Parathyroid adenoma (tissue), 2 donors: ENCODE results near the gene OR2T4.

Experiments
- H2AFZ ChIP-seq: fragments of 300-600 bp; sonication (generic); one replicate; pipeline ENCODE4 v1.7.0; 2017; ENCODE audit warnings: antibody characterized with exemption, mild to moderate bottlenecking
- H3K27ac ChIP-seq: fragments of 300-600 bp; sonication (generic); one replicate; pipeline ENCODE4 v1.7.0; 2017
- H3K27me3 ChIP-seq: fragments of 300-600 bp; sonication (generic); one replicate; pipeline ENCODE4 v1.7.0; 2017; ENCODE audit warnings: low read length; ENCODE audit not compliant: control insufficient read depth, insufficient read depth
- H3K36me3 ChIP-seq: fragments of 300-600 bp; sonication (generic); one replicate; pipeline ENCODE4 v1.7.0; 2017; ENCODE audit warnings: low read length; ENCODE audit not compliant: control insufficient read depth, insufficient read depth
- H3K4me1 ChIP-seq: fragments of 300-600 bp; sonication (generic); one replicate; pipeline ENCODE4 v1.7.0; 2017; ENCODE audit warnings: control low read depth
- H3K4me2 ChIP-seq: fragments of 300-600 bp; sonication (generic); one replicate; pipeline ENCODE4 v1.7.0; 2017; ENCODE audit warnings: low read length
- H3K4me3 ChIP-seq: fragments of 300-600 bp; sonication (generic); one replicate; pipeline ENCODE4 v1.7.0; 2017; ENCODE audit warnings: low read depth, low read length
- H3K79me2 ChIP-seq: fragments of 300-600 bp; sonication (generic); one replicate; pipeline ENCODE4 v1.7.0; 2017; ENCODE audit warnings: control low read depth
- H3K9ac ChIP-seq: fragments of 300-600 bp; sonication (generic); one replicate; pipeline ENCODE4 v1.7.0; 2017; ENCODE audit warnings: mild to moderate bottlenecking
- H3K9me3 ChIP-seq: fragments of 300-600 bp; sonication (generic); one replicate; pipeline ENCODE4 v1.7.0; 2017; ENCODE audit warnings: low read length; ENCODE audit not compliant: control insufficient read depth
- TF ChIP-seq, protein P1 (sequence below): fragments of 300-600 bp; sonication (generic); IDR thresholded peaks from one replicate; pipeline ENCODE4 v1.7.0; 2017; ENCODE audit warnings: antibody characterized with exemption, mild to moderate bottlenecking
- donor health status: primary hyperparathyroidism.

The OR2T4 gene

GRCh38 chr1:248375446-248375845 is 14.0 kb downstream of the OR2T4 start, which contains the start of gene OR2T6:
Gene OR2T6, plus strand, starts transcription at chr1:248375746. Its CDS starts 11,863 bp downstream, at chr1:248387609.
- TF ChIP-seq, protein P1, sequence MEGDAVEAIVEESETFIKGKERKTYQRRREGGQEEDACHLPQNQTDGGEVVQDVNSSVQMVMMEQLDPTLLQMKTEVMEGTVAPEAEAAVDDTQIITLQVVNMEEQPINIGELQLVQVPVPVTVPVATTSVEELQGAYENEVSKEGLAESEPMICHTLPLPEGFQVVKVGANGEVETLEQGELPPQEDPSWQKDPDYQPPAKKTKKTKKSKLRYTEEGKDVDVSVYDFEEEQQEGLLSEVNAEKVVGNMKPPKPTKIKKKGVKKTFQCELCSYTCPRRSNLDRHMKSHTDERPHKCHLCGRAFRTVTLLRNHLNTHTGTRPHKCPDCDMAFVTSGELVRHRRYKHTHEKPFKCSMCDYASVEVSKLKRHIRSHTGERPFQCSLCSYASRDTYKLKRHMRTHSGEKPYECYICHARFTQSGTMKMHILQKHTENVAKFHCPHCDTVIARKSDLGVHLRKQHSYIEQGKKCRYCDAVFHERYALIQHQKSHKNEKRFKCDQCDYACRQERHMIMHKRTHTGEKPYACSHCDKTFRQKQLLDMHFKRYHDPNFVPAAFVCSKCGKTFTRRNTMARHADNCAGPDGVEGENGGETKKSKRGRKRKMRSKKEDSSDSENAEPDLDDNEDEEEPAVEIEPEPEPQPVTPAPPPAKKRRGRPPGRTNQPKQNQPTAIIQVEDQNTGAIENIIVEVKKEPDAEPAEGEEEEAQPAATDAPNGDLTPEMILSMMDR: no peak
- Histone ChIP-seq H3K27ac (no peak within 1 kb of the TSS), H3K4me3 (no peak within 1 kb of the TSS), H3K79me2 (no peaks in the 10 kb centered on the region), H3K4me1 (no peaks in the 10 kb centered on the region), H3K9me3 (no peaks in the 10 kb centered on the region), H3K27me3 (no peaks in the 10 kb centered on the region), H3K9ac (no peak within 1 kb of the TSS), H2AFZ (no peak within 1 kb of the TSS), H3K4me2 (no peak within 1 kb of the TSS), H3K36me3 (no peaks in the 10 kb centered on the region)

- H2AFZ ChIP-seq: no peak overlapping the region
- no peaks in the 10 kb centered on the region for H3K4me1 ChIP-seq
- no peaks in the 10 kb centered on the region for H3K27me3 ChIP-seq
- H3K27ac ChIP-seq: no peak overlapping the region
- H3K4me3 ChIP-seq: no peak overlapping the region
- no peak overlapping the region for H3K9ac ChIP-seq
- no peaks in the 10 kb centered on the region for H3K36me3 ChIP-seq
- TF ChIP-seq, protein P1: no peak
- no peaks in the 10 kb centered on the region for H3K79me2 ChIP-seq
- H3K4me2 ChIP-seq: no peak overlapping the region
- H3K9me3 ChIP-seq: no peaks in the 10 kb centered on the region
These were observed 15.5 kb downstream of the OR2T4 start for GRCh38 chr1:248376916-248377315.

- H3K4me2 ChIP-seq: no peak overlapping the region
- H3K9ac ChIP-seq: no peak overlapping the region
- no peaks in the 10 kb centered on the region for H3K36me3 ChIP-seq
- no peaks in the 10 kb centered on the region for H3K4me1 ChIP-seq
- no peak overlapping the region for H2AFZ ChIP-seq
- H3K9me3 ChIP-seq: no peaks in the 10 kb centered on the region
- no peak overlapping the region for H3K27ac ChIP-seq
- H3K27me3 ChIP-seq: no peaks in the 10 kb centered on the region
- no peak overlapping the region for H3K4me3 ChIP-seq
- TF ChIP-seq, protein P1: no peak
- H3K79me2 ChIP-seq: no peaks in the 10 kb centered on the region
These were observed 19.4 kb downstream of the OR2T4 start for GRCh38 chr1:248380854-248381253.

- Histone ChIP-seq H3K4me3 (no peak overlapping the region), H3K9ac (no peak overlapping the region), H3K27me3 (no peaks in the 10 kb centered on the region), H2AFZ (no peak overlapping the region), H3K27ac (no peak overlapping the region), H3K36me3 (no peaks in the 10 kb centered on the region), H3K4me1 (no peaks in the 10 kb centered on the region), H3K79me2 (no peaks in the 10 kb centered on the region), H3K4me2 (no peak overlapping the region), H3K9me3 (no peaks in the 10 kb centered on the region)
- TF ChIP-seq, protein P1: no peak
These were observed 27.0 kb downstream of the OR2T4 start for GRCh38 chr1:248388426-248388825.

DNA sequence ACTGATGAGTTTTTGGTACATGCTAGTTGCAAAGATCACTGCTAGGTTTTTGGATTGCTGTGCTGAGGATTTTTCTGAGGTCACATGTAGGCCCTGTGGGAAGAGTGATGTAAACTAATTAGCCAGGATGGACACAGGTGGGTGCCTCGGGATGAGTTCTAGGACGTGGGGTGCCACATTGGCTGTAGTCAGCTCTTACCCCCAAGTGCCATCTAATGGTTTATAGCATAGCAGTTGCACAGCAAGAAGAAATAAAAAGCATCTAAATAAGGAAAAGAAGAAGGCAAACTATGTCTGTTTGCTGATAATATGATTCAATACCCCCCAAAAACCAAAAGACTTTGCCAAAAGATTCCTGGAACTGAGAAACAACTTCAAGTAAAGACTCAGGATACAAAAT is 31.6 kb downstream of the OR2T4 start:
- Histone ChIP-seq H2AFZ (no peak overlapping the region), H3K4me2 (no peak overlapping the region), H3K27me3 (no peaks in the 10 kb centered on the region), H3K79me2 (no peaks in the 10 kb centered on the region), H3K9me3 (no peaks in the 10 kb centered on the region), H3K4me1 (no peaks in the 10 kb centered on the region), H3K27ac (no peak overlapping the region), H3K4me3 (no peak overlapping the region), H3K9ac (no peak overlapping the region), H3K36me3 (no peaks in the 10 kb centered on the region)
- TF ChIP-seq, protein P1: no peak
